HCT116 (cell line): ENCODE measurements around the gene SPIRE2. TPM values are rescaled to one million over a fixed set of nuclear protein-coding genes. Genes with fewer than 3 reads are reported as not detected.

Source experiments
- ATAC-seq: fragments of 200-7000 bp; cut with Tn5 transposase; 2 replicates; pipeline ENCODE4 v1.9.1; 2020; ENCODE audit warnings: mild to moderate bottlenecking, moderate library complexity
- BruUV-seq: library from RNA; stranded (reverse); fragments of 400-500 nt; replicated peaks from 2 replicates; lab custom pipeline; 2021; lab: Mats Ljungman, UMichigan
- CTCF ChIA-PET: fragments of 300-600 bp; sonication (Branson Sonifier 250); formaldehyde crosslinking; loops from one replicate; lab custom pipeline; 2021; ENCODE audit warnings: antibody characterized with exemption; lab: Charles Lee
- POLR2A ChIA-PET: fragments of 300-600, 350-600 bp; sonication (Branson Sonifier 250); formaldehyde crosslinking; loops from one replicate; lab custom pipeline; 2021; ENCODE audit warnings: antibody characterized with exemption; lab: Charles Lee
- RAD21 ChIA-PET, 2 experiments: fragments of 300-600 bp; sonication (Branson Sonifier 250); formaldehyde crosslinking; loops; one replicate each; lab custom pipeline; 2023; ENCODE audit warnings: low total read pairs in 2 of 2; ENCODE audit not compliant: uncharacterized antibody in 2 of 2, unreplicated experiment in 2 of 2, low non-redundant PET in 1 of 2; lab: Charles Lee
- DNase-seq: peaks from one replicate; pipeline ENCODE4 v3.0.0-alpha.2; 2010; ENCODE audit warnings: low read depth, low spot score
- H2AFZ ChIP-seq: fragments of 200-600 bp; shearing (Covaris generic), sonication (generic); 2 replicates; pipeline ENCODE4 v1.6.1; 2017; ENCODE audit warnings: low read depth, mixed run types, mixed read lengths, antibody characterized with exemption, low read length; ENCODE audit not compliant: poor library complexity, severe bottlenecking
- H3K27ac ChIP-seq: 2 replicates; pipeline ENCODE4 v1.5.1; 2012; ENCODE audit warnings: low read depth, low read length
- H3K27me3 ChIP-seq: fragments of 200-600 bp; sonication (generic); 2 replicates; pipeline ENCODE4 v1.6.1; 2016; ENCODE audit warnings: mixed run types, low read length, mixed read lengths; ENCODE audit not compliant: insufficient read depth
- H3K36me3 ChIP-seq, 2 experiments: fragments of 200-500 bp in 1 of 2; fragments of 200-600 bp in 1 of 2; sonication (Bioruptor generic) in 1 of 2; sonication (generic) in 1 of 2; 2 replicates each; pipeline versions ENCODE4 v1.5.1 to v1.6.1; 2014 to 2016; ENCODE audit warnings: low read length in 2 of 2, inconsistent platforms in 1 of 2, mixed read lengths in 1 of 2, mixed run types in 1 of 2; ENCODE audit not compliant: insufficient read depth in 2 of 2, control insufficient read depth in 1 of 2
- H3K4me1 ChIP-seq, 2 experiments: fragments of 200-600 bp in 1 of 2; sonication (generic) in 1 of 2; 2 replicates each; pipeline versions ENCODE4 v1.5.1 to v1.6.1; 2012 to 2017; ENCODE audit warnings: low read length in 2 of 2, inconsistent platforms in 1 of 2, mild to moderate bottlenecking in 1 of 2, mixed read lengths in 1 of 2, mixed run types in 1 of 2, moderate library complexity in 1 of 2; ENCODE audit not compliant: insufficient read depth in 2 of 2, control insufficient read depth in 1 of 2
- H3K4me2 ChIP-seq: fragments of 200-600 bp; sonication (generic); 2 replicates; pipeline ENCODE4 v1.6.1; 2017; ENCODE audit warnings: mixed run types, low read length, mixed read lengths
- H3K4me3 ChIP-seq, 2 experiments: fragments of 200-600 bp in 1 of 2; sonication (generic) in 1 of 2; replicated peaks in 1 of 2; 2 replicates each; pipeline ENCODE4 v1.5.1; 2011 to 2016; ENCODE audit warnings: low read length in 2 of 2, control low read depth in 1 of 2, low read depth in 1 of 2, mild to moderate bottlenecking in 1 of 2, mixed read lengths in 1 of 2, mixed run types in 1 of 2
- H3K79me2 ChIP-seq: fragments of 200-600 bp; sonication (generic); 2 replicates; pipeline ENCODE4 v1.6.1; 2017; ENCODE audit warnings: mild to moderate bottlenecking, mixed run types, low read length, moderate library complexity, mixed read lengths; ENCODE audit not compliant: insufficient read depth
- H3K9ac ChIP-seq: fragments of 200-600 bp; sonication (generic); 2 replicates; pipeline ENCODE4 v1.6.1; 2016; ENCODE audit warnings: low read length, mixed read lengths
- H3K9me2 ChIP-seq: fragments of 200-600 bp; sonication (generic), shearing (Covaris generic); 2 replicates; pipeline ENCODE4 v1.6.1; 2017; ENCODE audit warnings: mixed run types, mild to moderate bottlenecking, moderate library complexity; ENCODE audit not compliant: insufficient read depth
- H3K9me3 ChIP-seq, 2 experiments: fragments of 200-500 bp in 1 of 2; fragments of 200-600 bp in 1 of 2; sonication (Bioruptor generic) in 1 of 2; sonication (generic) in 1 of 2; 2 replicates each; pipeline ENCODE4 v1.6.1; 2014 to 2017; ENCODE audit warnings: low read length in 2 of 2, mixed read lengths in 2 of 2, inconsistent platforms in 1 of 2, low read depth in 1 of 2, mild to moderate bottlenecking in 1 of 2, mixed run types in 1 of 2, moderate library complexity in 1 of 2; ENCODE audit not compliant: control insufficient read depth in 1 of 2, insufficient read depth in 1 of 2
- H4K20me1 ChIP-seq: fragments of 200-600 bp; sonication (generic), shearing (Covaris generic); 2 replicates; pipeline ENCODE4 v1.6.1; 2017; ENCODE audit warnings: mixed run types, mild to moderate bottlenecking, moderate library complexity; ENCODE audit not compliant: insufficient read depth
- ATF3 ChIP-seq: IDR thresholded peaks from 2 replicates; pipeline ENCODE4 v1.6.1; 2012
- CBX3 ChIP-seq: IDR thresholded peaks from 2 replicates; pipeline ENCODE4 v1.6.1; 2012; ENCODE audit warnings: low read depth
- CTCF ChIP-seq, 3 experiments: fragments of 200-600 bp in 1 of 3; sonication (generic) in 1 of 3; IDR thresholded peaks in 2 of 3; conservative IDR thresholded peaks in 1 of 3; 2 replicates each; pipeline ENCODE4 v1.5.1; 2012 to 2017; ENCODE audit warnings: low read depth in 2 of 3, low read length in 2 of 3, antibody characterized with exemption in 1 of 3, borderline replicate concordance in 1 of 3, control low read depth in 1 of 3, mild to moderate bottlenecking in 1 of 3, mixed read lengths in 1 of 3, mixed run types in 1 of 3, moderate library complexity in 1 of 3; ENCODE audit not compliant: insufficient read depth in 1 of 3
- EGR1 ChIP-seq: IDR thresholded peaks from 2 replicates; pipeline ENCODE4 v1.6.1; 2012; ENCODE audit warnings: low read depth
- ELF1 ChIP-seq: IDR thresholded peaks from 2 replicates; pipeline ENCODE4 v1.6.1; 2012; ENCODE audit warnings: low read depth, borderline replicate concordance
- EZH2 ChIP-seq: fragments of 200-600 bp; sonication (generic); IDR thresholded peaks from 2 replicates; pipeline ENCODE4 v1.6.1; 2017; ENCODE audit warnings: antibody characterized with exemption, mixed run types
- FOSL1 ChIP-seq: IDR thresholded peaks from 2 replicates; pipeline ENCODE4 v1.6.1; 2012; ENCODE audit warnings: low read depth
- JUND ChIP-seq: IDR thresholded peaks from 2 replicates; pipeline ENCODE4 v1.6.1; 2012
- MAX ChIP-seq: IDR thresholded peaks from 2 replicates; pipeline ENCODE4 v1.6.1; 2012
- POLR2A ChIP-seq: IDR thresholded peaks from 2 replicates; pipeline ENCODE4 v1.7.0; 2011; ENCODE audit warnings: borderline replicate concordance; ENCODE audit not compliant: insufficient read depth, insufficient read length; ENCODE audit errors: extremely low read depth
- POLR2AphosphoS5 ChIP-seq: IDR thresholded peaks from 2 replicates; pipeline ENCODE4 v1.6.1; 2011; ENCODE audit warnings: mild to moderate bottlenecking, low read depth, low read length, moderate library complexity
- RAD21 ChIP-seq: IDR thresholded peaks from 2 replicates; pipeline ENCODE4 v1.6.1; 2012; ENCODE audit warnings: low read depth, mild to moderate bottlenecking
- SIN3A ChIP-seq: IDR thresholded peaks from 2 replicates; pipeline ENCODE4 v1.6.1; 2012; ENCODE audit warnings: low read depth
- SRF ChIP-seq: IDR thresholded peaks from 2 replicates; pipeline ENCODE4 v1.6.1; 2012; ENCODE audit warnings: low read depth
- YY1 ChIP-seq: IDR thresholded peaks from 2 replicates; pipeline ENCODE4 v1.6.1; 2011; ENCODE audit warnings: low read length, low read depth, moderate library complexity, mild to moderate bottlenecking; ENCODE audit not compliant: insufficient replicate concordance; ENCODE audit errors: extremely low read depth
- ZBTB33 ChIP-seq: IDR thresholded peaks from 2 replicates; pipeline ENCODE4 v1.6.1; 2011; ENCODE audit warnings: mild to moderate bottlenecking, low read length, moderate library complexity; ENCODE audit not compliant: insufficient replicate concordance; ENCODE audit errors: extremely low read depth
- ZFX ChIP-seq: fragments of 450-650 bp; IDR thresholded peaks from 2 replicates; pipeline ENCODE4 v1.6.1; 2017
- ZNF274 ChIP-seq: fragments of 200-500 bp; sonication (Bioruptor generic); IDR thresholded peaks from 2 replicates; pipeline ENCODE4 v1.6.1; 2014; ENCODE audit warnings: mild to moderate bottlenecking, low read depth, low read length, inconsistent platforms
- intact Hi-C: fragments of 100-400 bp; cut with micrococcal nuclease; formaldehyde crosslinking; loops from 2 replicates; pipeline ENCODE4 v1.10.0; 2022
- total RNA-seq: library from RNA; stranded (reverse); gene quantifications from one replicate; pipeline ENCODE4 v1.2.1, GENCODE V29; 2021; ENCODE audit not compliant: unreplicated experiment

Gene SPIRE2
- total RNA-seq, 1 experiment from 2014 or later, result 21.2 TPM

GRCh38 chr16:89779231-89779908 is 48.9 kb upstream of the SPIRE2 start (continued):
- TF ChIP-seq ZNF274 (no peak), MAX (no peak), ELF1 (no peak), RAD21 (no peak)

GRCh38 chr16:89779909-89780305 is 48.4 kb upstream of the SPIRE2 start:
- TF ChIP-seq ATF3 (no peak), EGR1 (no peak), ZFX (no peak), SIN3A (no peak), CBX3 (no peak), POLR2A (no peak), ZBTB33 (no peak), YY1 (no peak), EZH2 (no peak), SRF (no peak), ZNF274 (no peak), POLR2AphosphoS5 (no peak), CTCF (IDR thresholded peaks at IDR 0.05 in 2 of 3, conservative IDR thresholded peaks at IDR 0.05 in 1 of 3; ENCODE audit: borderline replicate concordance in 1 of 3, insufficient read depth in 1 of 3, low read depth in 2 of 3, low read length in 2 of 3) (no peak), JUND (no peak), FOSL1 (no peak)
- H3K27ac ChIP-seq, result no peak overlapping the region
- POLR2A ChIA-PET, result no interaction called here
- CTCF ChIA-PET, result no interaction called here
- H3K27me3 ChIP-seq, result no peaks in the 10 kb centered on the region
- intact Hi-C loops, result no loop called here
- RAD21 ChIA-PET, result no interaction called here
- H3K9me3 ChIP-seq, result no peaks in the 10 kb centered on the region
- no peak overlapping the region for H3K4me3 ChIP-seq
- H3K9ac ChIP-seq, result no peak overlapping the region
- H3K4me1 ChIP-seq, result no peaks in the 10 kb centered on the region
- H3K9me2 ChIP-seq, result no peaks in the 10 kb centered on the region
- BruUV-seq, result no TSS peak
- H4K20me1 ChIP-seq, result 0 out of 2 replicates have a peak, but pooled peaks cover 5% of the 10 kb centered on the region
- DNase-seq, result no peak
- no peak overlapping the region for H3K4me2 ChIP-seq
- no peak overlapping the region for H2AFZ ChIP-seq
- peaks cover 50 to 63% of the 10 kb centered on the region in 2 experiments for H3K36me3 ChIP-seq
- no peak for ATAC-seq
- peaks cover 17% of the 10 kb centered on the region; the same call in 1 of the 2 replicates for H3K79me2 ChIP-seq
